Keratinocyte (primary cell): ENCODE measurements around the gene ITPR2. TPM values are rescaled to one million over a fixed set of nuclear protein-coding genes. Genes with fewer than 3 reads are reported as not detected.

Experiments
- DNase-seq: peaks from one replicate; pipeline ENCODE4 v3.0.0-alpha.2; 2011; ENCODE audit warnings: low read depth, missing footprints, low spot score
- FAIRE-seq: peaks from 2 replicates; lab custom pipeline; 2011; peaks lifted over from hg19 to GRCh38; lab: Jason Lieb, UNC
- H2AFZ ChIP-seq: 2 replicates; pipeline ENCODE4 v1.6.0; 2012; ENCODE audit warnings: low read length, control low read depth, inconsistent platforms; ENCODE audit not compliant: control insufficient read depth
- H3K27ac ChIP-seq: 2 replicates; pipeline ENCODE4 v1.5.1; 2011; ENCODE audit warnings: low read length; ENCODE audit not compliant: control insufficient read depth, insufficient read depth
- H3K27me3 ChIP-seq: 3 replicates; pipeline ENCODE4 v1.6.0; 2011; ENCODE audit warnings: low read length; ENCODE audit not compliant: control insufficient read depth, insufficient read depth; ENCODE audit errors: extremely low read depth
- H3K36me3 ChIP-seq, 2 experiments: 2 replicates in 1 of 2; 3 replicates in 1 of 2; pipeline ENCODE4 v1.5.1; 2011; ENCODE audit warnings: low read length in 2 of 2, mild to moderate bottlenecking in 1 of 2; ENCODE audit not compliant: control insufficient read depth in 2 of 2, insufficient read depth in 2 of 2; ENCODE audit errors: extremely low read depth in 1 of 2
- H3K4me1 ChIP-seq: 3 replicates; pipeline ENCODE4 v1.5.1; 2011; ENCODE audit warnings: low read length; ENCODE audit not compliant: control insufficient read depth, insufficient read depth; ENCODE audit errors: extremely low read depth
- H3K4me2 ChIP-seq: 3 replicates; pipeline ENCODE4 v1.6.0; 2011; ENCODE audit warnings: low read depth, low read length; ENCODE audit not compliant: control insufficient read depth, insufficient read depth; ENCODE audit errors: extremely low read depth
- H3K4me3 ChIP-seq, 3 experiments: fragments of 200-600 bp in 1 of 3; sonication (generic) in 1 of 3; 2 replicates in 2 of 3; 3 replicates in 1 of 3; pipeline ENCODE4 v1.5.1; 2011 to 2016; ENCODE audit warnings: low read length in 3 of 3, mild to moderate bottlenecking in 3 of 3, control low read depth in 2 of 3, inconsistent platforms in 1 of 3, low read depth in 1 of 3, mixed read lengths in 1 of 3, mixed run types in 1 of 3, moderate library complexity in 1 of 3; ENCODE audit not compliant: control insufficient read depth in 2 of 3, insufficient read depth in 2 of 3; ENCODE audit errors: extremely low read depth in 1 of 3
- H3K79me2 ChIP-seq: 2 replicates; pipeline ENCODE4 v1.6.0; 2012; ENCODE audit warnings: low read length; ENCODE audit not compliant: control insufficient read depth, insufficient read depth
- H3K9ac ChIP-seq: 3 replicates; pipeline ENCODE4 v1.6.0; 2011; ENCODE audit warnings: low read length; ENCODE audit not compliant: control insufficient read depth, insufficient read depth; ENCODE audit errors: extremely low read depth
- H3K9me1 ChIP-seq: 3 replicates; pipeline ENCODE4 v1.6.0; 2011; ENCODE audit warnings: low read length; ENCODE audit not compliant: control insufficient read depth, insufficient read depth; ENCODE audit errors: extremely low read depth
- H3K9me3 ChIP-seq: 2 replicates; pipeline ENCODE4 v1.5.1; 2012; ENCODE audit warnings: low read depth, low read length; ENCODE audit not compliant: control insufficient read depth
- H4K20me1 ChIP-seq: 3 replicates; pipeline ENCODE4 v1.6.0; 2011; ENCODE audit warnings: low read length; ENCODE audit not compliant: control insufficient read depth, insufficient read depth; ENCODE audit errors: extremely low read depth
- EZH2 ChIP-seq: IDR thresholded peaks from one replicate; pipeline ENCODE4 v1.6.1; 2012; ENCODE audit warnings: inconsistent platforms, mild to moderate bottlenecking, low read length, moderate library complexity
- dilution Hi-C: fragments of 300-500 bp; cut with MboI; formaldehyde crosslinking; loops from one replicate; pipeline ENCODE4 v1.7.0; 2020; ENCODE audit warnings: low sequenced_read_pairs; ENCODE audit not compliant: extremely low pct_ligation_motif_present
- polyA plus RNA-seq, 5 experiments: library from polyadenylated mRNA; depleted of rRNA in 3 of 5; stranded (reverse) in 3 of 5; stranded (forward) in 1 of 5; unstranded in 1 of 5; fragments of >200 nt; gene quantifications; 1 replicate in 1 of 5; 2 replicates in 3 of 5; 3 replicates in 1 of 5; pipeline versions ENCODE4 v1.2.1 to v1.2.3, GENCODE V29; 2011 to 2012; ENCODE audit warnings: missing spikeins in 2 of 5, low read depth in 1 of 5, low replicate concordance in 1 of 5
- TF ChIP-seq, protein P1 (sequence below), 3 experiments: IDR thresholded peaks in 1 of 3; conservative IDR thresholded peaks in 1 of 3; optimal IDR thresholded peaks in 1 of 3; 2 replicates in 2 of 3; 3 replicates in 1 of 3; pipeline versions ENCODE3 to v1.5.1; 2011; ENCODE audit warnings: low read length in 3 of 3, mild to moderate bottlenecking in 3 of 3, moderate library complexity in 2 of 3, control low read depth in 1 of 3, inconsistent platforms in 1 of 3; ENCODE audit not compliant: insufficient read depth in 2 of 3; ENCODE audit errors: extremely low read depth in 1 of 3

ITPR2 gene
- polyA plus RNA-seq, 1 donor (not counting 4 experiments of a cell fraction or from before 2014, with no cell fraction given): 7.6 TPM

GRCh38 chr12:26465419-26466097 lies 367.4 kb downstream of the ITPR2 start:
- H3K4me3 ChIP-seq: no peak overlapping the region
- FAIRE-seq (no peak), DNase-seq (no peak)
- no peak overlapping the region for H3K9ac ChIP-seq
- H3K27me3 ChIP-seq: no peaks in the 10 kb centered on the region
- H3K36me3 ChIP-seq: no peaks in the 10 kb centered on the region
- H3K4me2 ChIP-seq: no peak overlapping the region
- H3K9me1 ChIP-seq: no peaks in the 10 kb centered on the region
- H3K9me3 ChIP-seq: no peaks in the 10 kb centered on the region
- H3K27ac ChIP-seq: no peak overlapping the region
- no peak overlapping the region for H2AFZ ChIP-seq
- TF ChIP-seq, protein P1, sequence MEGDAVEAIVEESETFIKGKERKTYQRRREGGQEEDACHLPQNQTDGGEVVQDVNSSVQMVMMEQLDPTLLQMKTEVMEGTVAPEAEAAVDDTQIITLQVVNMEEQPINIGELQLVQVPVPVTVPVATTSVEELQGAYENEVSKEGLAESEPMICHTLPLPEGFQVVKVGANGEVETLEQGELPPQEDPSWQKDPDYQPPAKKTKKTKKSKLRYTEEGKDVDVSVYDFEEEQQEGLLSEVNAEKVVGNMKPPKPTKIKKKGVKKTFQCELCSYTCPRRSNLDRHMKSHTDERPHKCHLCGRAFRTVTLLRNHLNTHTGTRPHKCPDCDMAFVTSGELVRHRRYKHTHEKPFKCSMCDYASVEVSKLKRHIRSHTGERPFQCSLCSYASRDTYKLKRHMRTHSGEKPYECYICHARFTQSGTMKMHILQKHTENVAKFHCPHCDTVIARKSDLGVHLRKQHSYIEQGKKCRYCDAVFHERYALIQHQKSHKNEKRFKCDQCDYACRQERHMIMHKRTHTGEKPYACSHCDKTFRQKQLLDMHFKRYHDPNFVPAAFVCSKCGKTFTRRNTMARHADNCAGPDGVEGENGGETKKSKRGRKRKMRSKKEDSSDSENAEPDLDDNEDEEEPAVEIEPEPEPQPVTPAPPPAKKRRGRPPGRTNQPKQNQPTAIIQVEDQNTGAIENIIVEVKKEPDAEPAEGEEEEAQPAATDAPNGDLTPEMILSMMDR (optimal IDR thresholded peaks at IDR 0.05 in 1 of 3, IDR thresholded peaks at IDR 0.05 in 1 of 3, conservative IDR thresholded peaks at IDR 0.05 in 1 of 3; ENCODE audit: extremely low read depth in 1 of 3, insufficient read depth in 2 of 3, low read length in 3 of 3): peak in 1 of 3 experiments; percentile 33
- TF ChIP-seq EZH2: no peak
- H3K4me1 ChIP-seq: no peaks in the 10 kb centered on the region
- dilution Hi-C loops: no loop called here
- H4K20me1 ChIP-seq: no peaks in the 10 kb centered on the region
- no peaks in the 10 kb centered on the region for H3K79me2 ChIP-seq

- Histone ChIP-seq H3K27ac (no peak overlapping the region), H3K4me1 (no peaks in the 10 kb centered on the region), H3K9ac (no peak overlapping the region), H3K9me1 (no peaks in the 10 kb centered on the region), H3K9me3 (no peaks in the 10 kb centered on the region), H3K79me2 (no peaks in the 10 kb centered on the region), H3K27me3 (no peaks in the 10 kb centered on the region), H2AFZ (no peak overlapping the region), H4K20me1 (no peaks in the 10 kb centered on the region), H3K36me3 (peaks cover 0 to 2% of the 10 kb centered on the region in 2 experiments), H3K4me3 (no peak overlapping the region), H3K4me2 (no peak overlapping the region)
- TF ChIP-seq, protein P1 (optimal IDR thresholded peaks at IDR 0.05 in 1 of 3, IDR thresholded peaks at IDR 0.05 in 1 of 3, conservative IDR thresholded peaks at IDR 0.05 in 1 of 3; ENCODE audit: extremely low read depth in 1 of 3, insufficient read depth in 2 of 3, low read length in 3 of 3): no peak
- no peak for TF ChIP-seq EZH2
- FAIRE-seq: no peak
- dilution Hi-C loops: no loop called here
- DNase-seq: no peak
Measured at GRCh38 chr12:26461776-26462175, 371.2 kb downstream of the ITPR2 start.
